ENCODE data around the gene COG5.

DNA sequence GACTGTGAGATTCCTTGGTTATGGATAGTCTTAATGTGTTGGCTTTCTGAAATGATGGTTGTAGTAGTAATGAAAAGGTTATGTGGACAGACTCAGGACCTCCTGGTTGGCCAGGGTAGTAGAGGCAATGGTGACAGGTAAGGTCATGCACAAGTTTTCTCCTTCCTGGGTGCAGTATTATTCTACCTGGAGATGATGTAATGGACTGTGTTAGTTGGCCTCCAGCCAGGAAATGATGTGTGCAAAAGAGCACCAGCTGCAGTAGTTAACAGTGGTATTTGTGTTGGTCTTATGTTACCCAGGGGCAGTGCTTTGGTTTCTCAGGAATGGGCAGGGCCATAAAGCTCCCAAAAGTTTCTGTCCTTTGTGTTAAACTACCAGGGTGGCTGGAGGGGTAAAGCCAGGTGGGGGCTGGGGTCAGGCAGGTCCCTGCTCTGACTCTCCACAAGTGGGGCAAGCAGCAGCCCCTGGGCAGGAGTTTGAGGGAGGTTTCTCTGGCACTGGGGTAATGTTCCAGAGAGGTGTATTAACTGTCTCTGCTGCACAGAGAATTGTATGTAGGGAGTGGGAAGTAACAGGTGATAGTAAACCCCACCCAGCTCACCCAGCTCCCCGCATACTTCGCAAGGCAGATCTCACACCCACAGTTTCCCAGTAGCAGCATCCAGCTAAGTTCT, 57.6 kb downstream of the COG5 start:
- no peak for TF ChIP-seq BHLHE40 (IDR thresholded peaks at IDR 0.05; ENCODE audit: borderline replicate concordance)
- TF ChIP-seq SP1 (IDR thresholded peaks at IDR 0.05): no peak
- TF ChIP-seq FOXK2 (IDR thresholded peaks at IDR 0.05): no peak
- no peak for TF ChIP-seq ELF4 (IDR thresholded peaks at IDR 0.05)
- no peak for TF ChIP-seq NFRKB (IDR thresholded peaks at IDR 0.05)
- TF ChIP-seq SUZ12 (IDR thresholded peaks at IDR 0.05): no peak
- TF ChIP-seq LEF1 (IDR thresholded peaks at IDR 0.05; ENCODE audit: borderline replicate concordance): no peak
- no peak for TF ChIP-seq FOXM1 (IDR thresholded peaks at IDR 0.05; ENCODE audit: borderline replicate concordance)
- TF ChIP-seq, protein P1, sequence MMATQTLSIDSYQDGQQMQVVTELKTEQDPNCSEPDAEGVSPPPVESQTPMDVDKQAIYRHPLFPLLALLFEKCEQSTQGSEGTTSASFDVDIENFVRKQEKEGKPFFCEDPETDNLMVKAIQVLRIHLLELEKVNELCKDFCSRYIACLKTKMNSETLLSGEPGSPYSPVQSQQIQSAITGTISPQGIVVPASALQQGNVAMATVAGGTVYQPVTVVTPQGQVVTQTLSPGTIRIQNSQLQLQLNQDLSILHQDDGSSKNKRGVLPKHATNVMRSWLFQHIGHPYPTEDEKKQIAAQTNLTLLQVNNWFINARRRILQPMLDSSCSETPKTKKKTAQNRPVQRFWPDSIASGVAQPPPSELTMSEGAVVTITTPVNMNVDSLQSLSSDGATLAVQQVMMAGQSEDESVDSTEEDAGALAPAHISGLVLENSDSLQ (IDR thresholded peaks at IDR 0.05): no peak
- no peak for TF ChIP-seq L3MBTL2 (conservative IDR thresholded peaks at IDR 0.05)

Data from HEK293T (cell line).